C4-2B (cell line): ENCODE results near the gene CDC14C.
"Not testable (repeated sequence)": the region's sequence is repeated elsewhere in the genome, so short reads cannot be mapped to it uniquely, and the experiment has no call there.

ENCODE experiments used
- CTCF ChIP-seq: fragments of 450-650 bp; conservative IDR thresholded peaks from 2 replicates; pipeline ENCODE4 v1.5.1; 2017; ENCODE audit warnings: mild to moderate bottlenecking
- ZFX ChIP-seq: fragments of 450-650 bp; IDR thresholded peaks from 2 replicates; pipeline ENCODE4 v1.6.1; 2017

- TF ChIP-seq CTCF, ZFX: not testable (repeated sequence)
These were observed 18.7 kb upstream of the CDC14C start for GRCh38 chr7:48905686-48906085.
